Body of pancreas (tissue), 4 donors: ENCODE measurements around the gene FIBCD1.

Experiments used
- POLR2A ChIP-seq, 3 donors: fragments of 450-650 bp; IDR thresholded peaks; one replicate each; pipeline ENCODE4 v1.6.1; 2016; ENCODE audit warnings: antibody characterized with exemption in 3 of 3, mild to moderate bottlenecking in 2 of 3
- TF ChIP-seq, protein P1 (sequence below), 7 experiments: fragments of 450-650 bp in 4 of 7; fragments of 200-600 bp in 3 of 7; sonication (generic) in 3 of 7; IDR thresholded peaks; one replicate each; pipeline ENCODE4 v1.5.1; 2016 to 2019; ENCODE audit warnings: antibody characterized with exemption in 7 of 7

DNA sequence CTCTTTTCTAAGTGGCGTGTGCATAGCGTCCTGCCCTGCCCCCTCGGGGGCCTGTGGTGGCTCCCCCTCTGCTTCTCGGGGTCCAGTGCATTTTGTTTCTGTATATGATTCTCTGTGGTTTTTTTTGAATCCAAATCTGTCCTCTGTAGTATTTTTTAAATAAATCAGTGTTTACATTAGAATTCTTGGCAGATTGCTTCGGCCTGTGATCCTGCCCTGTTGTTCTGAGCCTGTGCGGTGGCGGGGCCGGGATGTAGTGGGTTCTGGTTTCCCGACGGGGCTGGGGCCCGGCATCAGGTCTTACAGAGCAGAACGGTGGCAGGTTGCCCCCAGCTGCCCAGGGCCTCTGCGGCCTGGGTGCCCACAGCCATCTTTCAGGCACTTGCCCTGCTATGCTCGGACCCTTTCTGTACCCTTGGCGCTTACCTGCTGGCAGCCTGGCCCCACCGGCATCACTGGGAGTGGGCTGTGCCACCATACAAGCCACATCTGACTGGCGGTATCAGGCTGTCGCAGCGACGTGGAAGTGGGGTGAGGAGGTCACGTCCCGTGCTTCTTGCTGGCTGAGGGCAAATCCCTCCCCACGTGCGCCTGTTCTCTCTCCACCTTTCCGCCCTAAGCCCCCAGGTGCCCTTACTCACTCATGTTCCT, 51.4 kb downstream of the FIBCD1 start:
- TF ChIP-seq, protein P1, sequence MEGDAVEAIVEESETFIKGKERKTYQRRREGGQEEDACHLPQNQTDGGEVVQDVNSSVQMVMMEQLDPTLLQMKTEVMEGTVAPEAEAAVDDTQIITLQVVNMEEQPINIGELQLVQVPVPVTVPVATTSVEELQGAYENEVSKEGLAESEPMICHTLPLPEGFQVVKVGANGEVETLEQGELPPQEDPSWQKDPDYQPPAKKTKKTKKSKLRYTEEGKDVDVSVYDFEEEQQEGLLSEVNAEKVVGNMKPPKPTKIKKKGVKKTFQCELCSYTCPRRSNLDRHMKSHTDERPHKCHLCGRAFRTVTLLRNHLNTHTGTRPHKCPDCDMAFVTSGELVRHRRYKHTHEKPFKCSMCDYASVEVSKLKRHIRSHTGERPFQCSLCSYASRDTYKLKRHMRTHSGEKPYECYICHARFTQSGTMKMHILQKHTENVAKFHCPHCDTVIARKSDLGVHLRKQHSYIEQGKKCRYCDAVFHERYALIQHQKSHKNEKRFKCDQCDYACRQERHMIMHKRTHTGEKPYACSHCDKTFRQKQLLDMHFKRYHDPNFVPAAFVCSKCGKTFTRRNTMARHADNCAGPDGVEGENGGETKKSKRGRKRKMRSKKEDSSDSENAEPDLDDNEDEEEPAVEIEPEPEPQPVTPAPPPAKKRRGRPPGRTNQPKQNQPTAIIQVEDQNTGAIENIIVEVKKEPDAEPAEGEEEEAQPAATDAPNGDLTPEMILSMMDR (IDR thresholded peaks at IDR 0.05): no peak
- TF ChIP-seq POLR2A (IDR thresholded peaks at IDR 0.05): no peak
